T-helper 1 cell treated with Interleukin-12 subunit alpha and Interleukin-12 subunit beta and Interleukin-4 antibody, amounts not matched to agents 30 ng/mL and 1 ng/mL, for 36 hours (primary cell): Measurements from ENCODE around the gene SEMA7A. TPM values are rescaled to one million over a fixed set of nuclear protein-coding genes. Genes with fewer than 3 reads are reported as not detected.

Experiments
- total RNA-seq: library from RNA; stranded (reverse); gene quantifications from 2 replicates; pipeline ENCODE4 v1.2.3, GENCODE V29; 2022

Gene SEMA7A
- total RNA-seq, 1 donor from 2014 or later, result 30.5 TPM

Other genes with a start within 250 kb of the SEMA7A start
- 0.17 TPM in 1 of 2 replicates, not detected in the other for gene STRA6, start 231.2 kb downstream of the SEMA7A start, total RNA-seq
- gene CCDC33, start 197.6 kb downstream of the SEMA7A start, total RNA-seq, result not detected in 2 replicates
- not detected in 2 replicates for gene CYP11A1, start 66.3 kb downstream of the SEMA7A start, total RNA-seq
- 43.0 and 46.1 TPM in 2 replicates for gene UBL7, start 27.2 kb upstream of the SEMA7A start, total RNA-seq
- 46.7 and 47.2 TPM in 2 replicates for gene ARID3B, start 107.3 kb upstream of the SEMA7A start, total RNA-seq
- 102 and 109 TPM in 2 replicates for gene CLK3, start 181.9 kb upstream of the SEMA7A start, total RNA-seq